OCI-LY1 (cell line): ENCODE data around the gene CHKA.

Source experiments
- H2AFZ ChIP-seq: fragments of 200-600 bp; sonication (generic), shearing (Covaris generic); 2 replicates; pipeline ENCODE4 v1.6.0; 2014; ENCODE audit warnings: antibody characterized with exemption, mild to moderate bottlenecking, low read length
- H3F3A ChIP-seq: fragments of 200-600 bp; sonication (generic), shearing (Covaris generic); 2 replicates; pipeline ENCODE4 v1.6.0; 2014; ENCODE audit warnings: mild to moderate bottlenecking, antibody characterized with exemption, low read length, moderate library complexity; ENCODE audit not compliant: insufficient read depth
- H3K27ac ChIP-seq: fragments of 200-600 bp; sonication (generic); 2 replicates; pipeline ENCODE4 v1.5.1; 2014; ENCODE audit warnings: low read length, mixed run types, mild to moderate bottlenecking, low read depth; ENCODE audit not compliant: poor library complexity, severe bottlenecking
- H3K27me3 ChIP-seq: fragments of 200-600 bp; sonication (generic); 2 replicates; pipeline ENCODE4 v1.6.0; 2014; ENCODE audit warnings: antibody characterized with exemption, mild to moderate bottlenecking, low read length, moderate library complexity; ENCODE audit not compliant: insufficient read depth
- H3K36me3 ChIP-seq: fragments of 200-600 bp; sonication (generic); 2 replicates; pipeline ENCODE4 v1.6.1; 2014; ENCODE audit warnings: mild to moderate bottlenecking, antibody characterized with exemption, low read length, moderate library complexity, mixed read lengths; ENCODE audit not compliant: insufficient read depth
- H3K4me1 ChIP-seq: fragments of 200-600 bp; sonication (generic); 2 replicates; pipeline ENCODE4 v1.5.1; 2014; ENCODE audit warnings: mild to moderate bottlenecking, low read length, moderate library complexity; ENCODE audit not compliant: insufficient read depth, severe bottlenecking
- H3K4me2 ChIP-seq: fragments of 200-600 bp; sonication (generic), shearing (Covaris generic); 2 replicates; pipeline ENCODE4 v1.6.1; 2014; ENCODE audit warnings: low read length
- H3K4me3 ChIP-seq: fragments of 200-600 bp; sonication (generic); 2 replicates; pipeline ENCODE4 v1.5.1; 2014; ENCODE audit warnings: low read length, low read depth, mild to moderate bottlenecking, mixed read lengths; ENCODE audit not compliant: poor library complexity, severe bottlenecking
- H3K79me2 ChIP-seq: fragments of 200-600 bp; shearing (Covaris generic); 2 replicates; pipeline ENCODE4 v1.6.1; 2016; ENCODE audit warnings: mixed run types, low read length, mixed read lengths; ENCODE audit not compliant: insufficient read depth
- H3K9ac ChIP-seq: fragments of 200-600 bp; sonication (generic), shearing (Covaris generic); 2 replicates; pipeline ENCODE4 v1.6.1; 2014; ENCODE audit warnings: mild to moderate bottlenecking, low read length, mixed read lengths
- H3K9me2 ChIP-seq: fragments of 200-600 bp; sonication (generic), shearing (Covaris generic); 2 replicates; pipeline ENCODE4 v1.6.1; 2014; ENCODE audit warnings: low read depth, mild to moderate bottlenecking, low read length, mixed read lengths
- H3K9me3 ChIP-seq: fragments of 200-600 bp; shearing (Covaris generic); 2 replicates; pipeline ENCODE4 v1.6.1; 2014; ENCODE audit warnings: low read length, mixed read lengths
- H4K20me1 ChIP-seq: fragments of 200-600 bp; sonication (generic), shearing (Covaris generic); 2 replicates; pipeline ENCODE4 v1.6.0; 2016; ENCODE audit warnings: mild to moderate bottlenecking, low read length; ENCODE audit not compliant: insufficient read depth
- EZH2 ChIP-seq: fragments of 200-600 bp; sonication (generic), shearing (Covaris generic); IDR thresholded peaks from 2 replicates; pipeline ENCODE4 v1.8.0; 2017; ENCODE audit warnings: borderline replicate concordance, mixed run types, mild to moderate bottlenecking, antibody characterized with exemption, low read length, moderate library complexity, mixed read lengths
- TF ChIP-seq, protein P1 (sequence below): fragments of 200-600 bp; sonication (generic), shearing (Covaris generic); IDR thresholded peaks from 2 replicates; pipeline ENCODE4 v1.5.1; 2017; ENCODE audit warnings: mild to moderate bottlenecking, antibody characterized with exemption, low read length, moderate library complexity, mixed read lengths

The CHKA gene

DNA sequence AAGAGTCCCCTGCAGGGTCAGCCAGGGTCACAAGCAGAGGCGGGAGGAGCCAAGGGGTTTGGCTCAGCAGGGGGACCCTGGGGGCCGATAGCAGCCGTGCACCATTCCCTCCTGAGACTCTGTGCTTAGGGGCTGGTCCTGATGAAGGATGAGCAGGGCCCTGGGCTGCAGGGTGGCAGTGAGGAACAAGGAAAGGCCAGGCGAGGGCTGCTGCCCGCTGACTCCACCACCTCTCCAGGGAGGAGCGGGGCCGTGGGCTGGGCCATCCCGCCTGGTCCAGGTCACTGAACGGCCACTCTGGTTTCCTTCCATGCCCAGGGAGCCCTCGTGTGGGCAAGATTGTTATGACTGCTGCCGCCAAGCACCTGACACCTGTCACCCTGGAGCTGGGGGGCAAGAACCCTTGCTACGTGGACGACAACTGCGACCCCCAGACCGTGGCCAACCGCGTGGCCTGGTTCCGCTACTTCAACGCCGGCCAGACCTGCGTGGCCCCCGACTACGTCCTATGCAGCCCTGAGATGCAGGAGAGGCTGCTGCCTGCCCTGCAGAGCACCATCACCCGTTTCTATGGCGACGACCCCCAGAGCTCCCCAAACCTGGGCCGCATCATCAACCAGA is 99.9 kb downstream of the CHKA start:
- no peaks in the 10 kb centered on the region; the same call in 1 of the 2 replicates for H3K36me3 ChIP-seq
- H3K79me2 ChIP-seq = no peaks in the 10 kb centered on the region
- no peak overlapping the region for H3K4me2 ChIP-seq
- TF ChIP-seq, protein P1, sequence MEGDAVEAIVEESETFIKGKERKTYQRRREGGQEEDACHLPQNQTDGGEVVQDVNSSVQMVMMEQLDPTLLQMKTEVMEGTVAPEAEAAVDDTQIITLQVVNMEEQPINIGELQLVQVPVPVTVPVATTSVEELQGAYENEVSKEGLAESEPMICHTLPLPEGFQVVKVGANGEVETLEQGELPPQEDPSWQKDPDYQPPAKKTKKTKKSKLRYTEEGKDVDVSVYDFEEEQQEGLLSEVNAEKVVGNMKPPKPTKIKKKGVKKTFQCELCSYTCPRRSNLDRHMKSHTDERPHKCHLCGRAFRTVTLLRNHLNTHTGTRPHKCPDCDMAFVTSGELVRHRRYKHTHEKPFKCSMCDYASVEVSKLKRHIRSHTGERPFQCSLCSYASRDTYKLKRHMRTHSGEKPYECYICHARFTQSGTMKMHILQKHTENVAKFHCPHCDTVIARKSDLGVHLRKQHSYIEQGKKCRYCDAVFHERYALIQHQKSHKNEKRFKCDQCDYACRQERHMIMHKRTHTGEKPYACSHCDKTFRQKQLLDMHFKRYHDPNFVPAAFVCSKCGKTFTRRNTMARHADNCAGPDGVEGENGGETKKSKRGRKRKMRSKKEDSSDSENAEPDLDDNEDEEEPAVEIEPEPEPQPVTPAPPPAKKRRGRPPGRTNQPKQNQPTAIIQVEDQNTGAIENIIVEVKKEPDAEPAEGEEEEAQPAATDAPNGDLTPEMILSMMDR = peak; percentile 49
- TF ChIP-seq EZH2 = no peak
- H3K9ac ChIP-seq = no peak overlapping the region
- H3K27me3 ChIP-seq = peaks cover 5% of the 10 kb centered on the region
- no peak overlapping the region for H2AFZ ChIP-seq
- H3K27ac ChIP-seq = no peak overlapping the region
- no peaks in the 10 kb centered on the region for H3K4me1 ChIP-seq
- no peaks in the 10 kb centered on the region for H4K20me1 ChIP-seq
- H3K9me2 ChIP-seq = no peaks in the 10 kb centered on the region
- no peak overlapping the region for H3K4me3 ChIP-seq
- H3F3A ChIP-seq = no peaks in the 10 kb centered on the region
- no peaks in the 10 kb centered on the region for H3K9me3 ChIP-seq

DNA sequence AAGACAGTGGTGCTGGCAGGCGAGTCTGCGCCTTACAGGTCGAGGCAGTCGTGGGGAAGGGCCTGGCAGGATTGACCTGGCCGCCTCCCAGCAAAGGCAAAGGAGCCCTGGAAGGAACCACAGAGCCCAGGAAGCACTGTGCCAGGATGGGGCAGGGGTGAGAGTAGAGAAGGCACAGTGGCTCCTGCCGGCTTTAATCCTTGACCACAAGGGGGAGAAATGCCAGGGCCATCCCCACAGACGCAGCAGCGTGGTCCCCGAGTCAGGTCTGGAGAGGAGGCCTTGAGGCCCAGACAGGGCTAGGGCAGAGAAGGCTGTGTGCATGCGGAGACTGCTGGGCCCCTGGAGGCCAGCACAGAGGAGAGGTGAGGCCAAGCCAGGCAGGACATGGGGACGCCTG is 100.6 kb downstream of the CHKA start:
- Histone ChIP-seq H4K20me1 (no peaks in the 10 kb centered on the region), H3K9me3 (no peaks in the 10 kb centered on the region), H3K27ac (no peak overlapping the region), H3K4me1 (no peaks in the 10 kb centered on the region), H3F3A (no peaks in the 10 kb centered on the region), H2AFZ (no peak overlapping the region), H3K36me3 (no peaks in the 10 kb centered on the region; the same call in 1 of the 2 replicates), H3K9ac (no peak overlapping the region), H3K9me2 (no peaks in the 10 kb centered on the region), H3K4me3 (no peak overlapping the region), H3K79me2 (no peaks in the 10 kb centered on the region), H3K4me2 (no peak overlapping the region), H3K27me3 (peaks cover 5% of the 10 kb centered on the region)
- no peak for TF ChIP-seq EZH2

DNA sequence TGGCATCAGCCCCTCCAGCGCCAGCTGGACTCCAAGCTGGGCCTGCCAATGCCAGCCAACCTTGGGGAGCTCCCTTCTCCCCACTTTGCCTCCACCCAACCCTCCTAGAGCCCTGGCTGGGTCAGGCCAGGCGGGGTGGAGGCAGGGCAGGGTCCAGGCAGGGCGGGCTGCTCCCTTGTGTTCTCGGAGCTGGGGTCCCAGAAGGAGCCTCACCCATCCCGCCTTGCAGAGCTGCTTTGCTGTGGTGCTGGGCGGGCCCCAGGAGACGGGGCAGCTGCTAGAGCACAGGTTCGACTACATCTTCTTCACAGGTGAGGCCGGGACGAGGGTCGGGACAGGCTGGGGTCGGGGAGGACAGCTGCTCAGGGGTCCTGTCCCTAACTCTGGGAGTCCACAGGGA is 101.7 kb downstream of the CHKA start:
- no peaks in the 10 kb centered on the region for H4K20me1 ChIP-seq
- no peaks in the 10 kb centered on the region; the same call in 1 of the 2 replicates for H3K36me3 ChIP-seq
- TF ChIP-seq, protein P1 = no peak
- TF ChIP-seq EZH2 = no peak
- peaks cover 5% of the 10 kb centered on the region for H3K27me3 ChIP-seq
- H3K4me1 ChIP-seq = no peaks in the 10 kb centered on the region
- H3K4me3 ChIP-seq = no peak overlapping the region
- no peak overlapping the region for H2AFZ ChIP-seq
- H3K27ac ChIP-seq = no peak overlapping the region
- H3K4me2 ChIP-seq = no peak overlapping the region
- H3K9me3 ChIP-seq = no peaks in the 10 kb centered on the region
- H3K79me2 ChIP-seq = no peaks in the 10 kb centered on the region
- H3K9me2 ChIP-seq = no peaks in the 10 kb centered on the region
- no peaks in the 10 kb centered on the region for H3F3A ChIP-seq
- no peak overlapping the region for H3K9ac ChIP-seq

DNA sequence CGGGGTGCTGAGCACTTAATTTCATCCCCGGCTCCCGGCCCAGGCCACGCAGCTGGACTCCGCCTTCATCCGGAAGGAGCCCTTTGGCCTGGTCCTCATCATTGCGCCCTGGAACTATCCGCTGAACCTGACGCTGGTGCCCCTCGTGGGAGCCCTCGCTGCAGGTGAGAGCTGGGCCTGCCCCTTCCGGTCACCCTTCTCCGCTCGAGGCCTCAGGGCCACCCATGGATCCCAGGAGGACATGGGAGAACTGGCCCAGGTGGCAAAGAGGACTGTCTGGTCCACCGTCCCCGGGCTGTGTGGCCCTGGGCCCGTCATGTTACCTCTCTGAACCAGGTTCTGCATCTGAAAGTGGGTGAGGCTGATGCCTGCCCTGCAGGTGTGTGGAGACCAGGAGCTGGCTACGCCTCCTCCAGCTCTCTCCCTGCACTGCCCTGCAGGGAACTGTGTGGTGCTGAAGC is 102.4 kb downstream of the CHKA start:
- H3K4me2 ChIP-seq = no peak overlapping the region

More for the DNA sequence above, 102.4 kb downstream of the CHKA start:
- H3K9ac ChIP-seq = no peak overlapping the region
- no peaks in the 10 kb centered on the region for H3K9me2 ChIP-seq
- no peak overlapping the region for H3K27ac ChIP-seq
- no peak overlapping the region for H3K4me3 ChIP-seq
- no peak overlapping the region for H2AFZ ChIP-seq
- H3K4me1 ChIP-seq = no peaks in the 10 kb centered on the region
- H3K79me2 ChIP-seq = no peaks in the 10 kb centered on the region
- H4K20me1 ChIP-seq = no peaks in the 10 kb centered on the region
- H3F3A ChIP-seq = no peaks in the 10 kb centered on the region
- no peaks in the 10 kb centered on the region for H3K9me3 ChIP-seq
- peaks cover 5% of the 10 kb centered on the region for H3K27me3 ChIP-seq
- no peaks in the 10 kb centered on the region for H3K36me3 ChIP-seq
- TF ChIP-seq, protein P1 = no peak
- no peak for TF ChIP-seq EZH2
